Kidney (tissue), 14 donors: ENCODE data around the gene RNF123. TPM values are rescaled to one million over a fixed set of nuclear protein-coding genes. Genes with fewer than 3 reads are reported as not detected.
"Not testable (repeated sequence)": the region's sequence is repeated elsewhere in the genome, so short reads cannot be mapped to it uniquely, and the experiment has no call there.

Experiments
- DNase-seq, 5 donors: peaks; one replicate each; pipeline ENCODE4 v3.0.0-alpha.2; 2013 to 2020
- FAIRE-seq: peaks from 2 replicates; lab custom pipeline; 2012; peaks lifted over from hg19 to GRCh38; lab: Jason Lieb, UNC
- H3K27ac ChIP-seq, 2 donors: one replicate each; pipeline ENCODE4 v1.7.0; 2013; ENCODE audit warnings: low read depth in 2 of 2, low read length in 2 of 2, inconsistent platforms in 1 of 2
- H3K27me3 ChIP-seq: one replicate; pipeline ENCODE4 v1.7.1; 2013; ENCODE audit warnings: low read length, inconsistent platforms; ENCODE audit not compliant: control insufficient read depth, insufficient read depth
- H3K36me3 ChIP-seq, 3 donors: one replicate each; pipeline versions ENCODE4 v1.7.0 to v1.7.1; 2013; ENCODE audit warnings: low read length in 3 of 3, control low read depth in 1 of 3, inconsistent platforms in 1 of 3; ENCODE audit not compliant: insufficient read depth in 3 of 3, control insufficient read depth in 2 of 3
- H3K4me1 ChIP-seq, 3 donors: one replicate each; pipeline versions ENCODE4 v1.7.0 to v1.7.1; 2013; ENCODE audit warnings: low read length in 3 of 3, inconsistent platforms in 1 of 3, low read depth in 1 of 3; ENCODE audit not compliant: control insufficient read depth in 2 of 3, insufficient read depth in 2 of 3
- H3K4me3 ChIP-seq, 3 donors: one replicate each; pipeline versions ENCODE4 v1.7.0 to v1.8.1; 2013; ENCODE audit warnings: low read length in 3 of 3, control low read depth in 1 of 3, inconsistent platforms in 1 of 3
- H3K9ac ChIP-seq, 3 donors: one replicate each; pipeline versions ENCODE4 v1.7.0 to v1.7.1; 2013; ENCODE audit warnings: low read length in 3 of 3, control low read depth in 1 of 3, inconsistent platforms in 1 of 3
- H3K9me3 ChIP-seq, 3 donors: one replicate each; pipeline versions ENCODE4 v1.7.0 to v1.7.1; 2013; ENCODE audit warnings: low read length in 3 of 3, control low read depth in 1 of 3, inconsistent platforms in 1 of 3; ENCODE audit not compliant: control insufficient read depth in 2 of 3, insufficient read depth in 1 of 3
- intact Hi-C: fragments of 100-400 bp; cut with DNase I; formaldehyde crosslinking; loops from one replicate; pipeline ENCODE4 v1.11.1; 2022
- polyA plus RNA-seq: library from polyadenylated mRNA; stranded (reverse); fragments of 350-450 nt; fragmentation: Illumina TruSeq; extraction: RNeasy Lipid Tissue Mini Kit (QIAGEN cat#74804); gene quantifications from one replicate; pipeline ENCODE4 v1.2.3, GENCODE V29; 2014; ENCODE audit warnings: low read depth, low replicate concordance; ENCODE audit not compliant: insufficient read depth
- total RNA-seq: library from RNA; stranded (reverse); fragmentation: NEBNext Ultra II Directional; extraction: Animal tissue kit (Norgen Biotek cat#: 25700); gene quantifications from one replicate; pipeline ENCODE4 v1.2.1, GENCODE V29; 2021
- TF ChIP-seq, protein P1 (sequence below): IDR thresholded peaks from 3 replicates; pipeline ENCODE4 v1.5.1; 2012; ENCODE audit warnings: mild to moderate bottlenecking, moderate library complexity, borderline replicate concordance; ENCODE audit not compliant: insufficient read depth; ENCODE audit errors: extremely low read depth
- donor health status: control.
- donor health status: control.
- donor health status: control.
- donor health status: control.
- donor health status: control.
- donor health status: DM: yes; HTN: yes; CAD: no.
- donor health status: Normal renal cell carcinoma (clear cell type).

RNF123 gene
- total and polyA plus RNA-seq, 2 donors from 2014 or later = 41.7 to 43.7 TPM

GRCh38 chr3:49694409-49695070, 5.2 kb downstream of the RNF123 start:
- H3K36me3 ChIP-seq, FAIRE-seq, H3K9ac ChIP-seq, intact Hi-C loops, H3K9me3 ChIP-seq, H3K27me3 ChIP-seq, H3K4me3 ChIP-seq, DNase-seq, H3K27ac ChIP-seq: not testable (repeated sequence)
- H3K4me1 ChIP-seq = peaks cover 0 to 16% (median 0%) of the 10 kb centered on the region in 3 donors

- H3K4me3 ChIP-seq, H3K36me3 ChIP-seq, H3K4me1 ChIP-seq, DNase-seq, FAIRE-seq, H3K9ac ChIP-seq, H3K9me3 ChIP-seq, H3K27ac ChIP-seq, H3K27me3 ChIP-seq, intact Hi-C loops: not testable (repeated sequence)
Observed at GRCh38 chr3:49695350-49696015, 6.1 kb downstream of the RNF123 start.

GRCh38 chr3:49699281-49699979, 10.1 kb downstream of the RNF123 start:
- H3K4me3 ChIP-seq = no peak overlapping the region
- intact Hi-C loops = no loop called here
- no peaks in the 10 kb centered on the region for H3K4me1 ChIP-seq
- no peak overlapping the region for H3K27ac ChIP-seq
- H3K9me3 ChIP-seq = no peaks in the 10 kb centered on the region
- TF ChIP-seq, protein P1, sequence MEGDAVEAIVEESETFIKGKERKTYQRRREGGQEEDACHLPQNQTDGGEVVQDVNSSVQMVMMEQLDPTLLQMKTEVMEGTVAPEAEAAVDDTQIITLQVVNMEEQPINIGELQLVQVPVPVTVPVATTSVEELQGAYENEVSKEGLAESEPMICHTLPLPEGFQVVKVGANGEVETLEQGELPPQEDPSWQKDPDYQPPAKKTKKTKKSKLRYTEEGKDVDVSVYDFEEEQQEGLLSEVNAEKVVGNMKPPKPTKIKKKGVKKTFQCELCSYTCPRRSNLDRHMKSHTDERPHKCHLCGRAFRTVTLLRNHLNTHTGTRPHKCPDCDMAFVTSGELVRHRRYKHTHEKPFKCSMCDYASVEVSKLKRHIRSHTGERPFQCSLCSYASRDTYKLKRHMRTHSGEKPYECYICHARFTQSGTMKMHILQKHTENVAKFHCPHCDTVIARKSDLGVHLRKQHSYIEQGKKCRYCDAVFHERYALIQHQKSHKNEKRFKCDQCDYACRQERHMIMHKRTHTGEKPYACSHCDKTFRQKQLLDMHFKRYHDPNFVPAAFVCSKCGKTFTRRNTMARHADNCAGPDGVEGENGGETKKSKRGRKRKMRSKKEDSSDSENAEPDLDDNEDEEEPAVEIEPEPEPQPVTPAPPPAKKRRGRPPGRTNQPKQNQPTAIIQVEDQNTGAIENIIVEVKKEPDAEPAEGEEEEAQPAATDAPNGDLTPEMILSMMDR = no peak
- no peaks in the 10 kb centered on the region for H3K27me3 ChIP-seq
- DNase-seq (peak in 1 of 5 donors; percentile 64), FAIRE-seq (no peak)
- no peak overlapping the region for H3K9ac ChIP-seq
- peaks cover 0 to 20% (median 17%) of the 10 kb centered on the region in 3 donors for H3K36me3 ChIP-seq

DNA sequence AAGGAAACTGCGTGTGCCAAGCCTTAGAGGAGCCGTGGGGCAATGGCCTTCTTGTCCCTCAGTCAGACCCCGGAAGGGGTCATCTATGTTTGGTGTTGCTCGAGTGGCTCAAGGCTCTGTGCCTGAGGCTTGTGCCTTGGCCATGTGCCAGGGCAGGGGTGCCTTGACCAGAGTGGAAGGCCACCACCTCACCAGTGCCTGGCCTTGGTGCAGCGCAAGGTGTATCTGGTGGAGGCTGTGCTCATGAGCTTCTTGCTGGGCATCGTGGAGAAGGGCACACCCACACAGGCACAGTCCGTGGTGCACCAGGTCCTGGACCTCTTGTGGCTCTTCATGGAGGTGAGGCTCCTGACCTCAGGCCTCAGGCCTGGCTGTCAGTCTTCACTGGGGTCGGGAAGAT, 10.7 kb downstream of the RNF123 start:
- Histone ChIP-seq H3K9ac (no peak overlapping the region), H3K27ac (no peak overlapping the region), H3K27me3 (no peaks in the 10 kb centered on the region), H3K9me3 (no peaks in the 10 kb centered on the region), H3K36me3 (peaks cover 0 to 20% (median 17%) of the 10 kb centered on the region in 3 donors), H3K4me1 (no peaks in the 10 kb centered on the region), H3K4me3 (no peak overlapping the region)
- no peak for DNase-seq
- FAIRE-seq = no peak
- intact Hi-C loops = no loop called here
- TF ChIP-seq, protein P1 = no peak
